Activated CD8-positive, alpha-beta memory T cell treated with anti-CD3 and anti-CD28 coated beads, Interleukin-2, amount 50 U/mL, for 4 hours (primary cell): ENCODE data around the gene MSH3.

Experiments
- DNase-seq: peaks from one replicate; pipeline ENCODE4 v3.0.0-alpha.2; 2020

Gene MSH3

DNA sequence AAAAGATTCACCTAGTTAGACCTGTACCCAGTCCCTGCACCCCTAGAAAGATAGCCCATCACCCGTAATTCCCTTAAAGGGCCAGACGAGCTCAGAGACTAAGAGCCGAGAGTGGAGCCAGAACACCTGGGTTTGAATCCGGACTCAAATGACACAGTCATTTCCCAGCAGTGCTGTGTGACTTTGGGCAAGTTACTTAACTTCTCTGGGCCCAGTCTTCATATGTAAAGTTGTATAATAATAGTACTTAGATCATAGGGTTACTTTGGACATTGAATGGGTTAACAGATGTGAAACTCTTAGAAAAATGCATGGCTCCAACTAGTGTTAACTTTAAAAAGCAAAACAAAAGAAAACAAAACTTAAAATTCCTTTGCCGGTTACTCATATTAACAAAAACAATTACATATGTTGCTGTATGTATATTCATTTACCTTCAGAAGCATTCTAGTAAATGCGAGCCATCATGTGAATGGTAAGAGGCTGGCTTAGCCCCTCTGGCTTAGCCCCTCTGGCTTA, 265.3 kb downstream of the MSH3 start:
- DNase-seq = no peak

DNA sequence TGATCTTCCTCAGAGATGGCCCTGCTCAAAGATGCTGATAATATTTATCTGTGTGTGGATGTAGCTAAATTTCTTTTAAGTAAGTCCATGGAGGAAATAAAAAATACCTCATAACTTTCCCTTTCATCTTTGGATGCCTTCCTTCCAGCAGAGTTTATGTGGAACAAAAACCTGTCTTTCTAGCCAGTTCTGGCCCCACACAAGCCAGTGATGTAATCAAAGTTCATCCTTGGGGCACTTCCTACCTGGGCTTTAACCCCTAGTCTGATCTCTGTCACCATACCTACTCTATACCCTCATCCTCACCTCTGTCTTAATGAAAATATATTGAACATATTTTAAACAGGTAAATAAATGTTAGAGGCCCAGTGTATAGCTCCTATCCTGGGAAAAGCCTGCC, 265.9 kb downstream of the MSH3 start:
- no peak for DNase-seq

DNA sequence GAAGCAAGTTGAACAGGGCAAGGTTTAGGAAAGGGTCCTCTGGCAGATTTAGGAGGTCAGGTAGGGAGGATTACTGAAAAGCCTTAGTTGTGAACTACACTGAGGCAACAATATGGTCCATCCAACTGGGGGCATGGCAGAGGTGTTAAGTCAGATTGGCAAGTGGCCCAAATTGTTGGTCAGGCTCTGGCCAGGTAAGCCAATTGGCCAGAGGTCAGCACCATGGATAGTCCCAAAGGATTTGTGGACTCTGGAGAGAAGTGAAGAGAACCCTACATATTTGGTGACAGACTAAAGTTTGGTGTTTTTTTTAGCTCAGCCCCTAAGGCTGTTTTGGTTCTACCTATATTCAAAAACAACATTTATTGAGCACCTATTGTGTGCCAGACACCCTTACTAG, 266.6 kb downstream of the MSH3 start:
- no peak for DNase-seq

DNA sequence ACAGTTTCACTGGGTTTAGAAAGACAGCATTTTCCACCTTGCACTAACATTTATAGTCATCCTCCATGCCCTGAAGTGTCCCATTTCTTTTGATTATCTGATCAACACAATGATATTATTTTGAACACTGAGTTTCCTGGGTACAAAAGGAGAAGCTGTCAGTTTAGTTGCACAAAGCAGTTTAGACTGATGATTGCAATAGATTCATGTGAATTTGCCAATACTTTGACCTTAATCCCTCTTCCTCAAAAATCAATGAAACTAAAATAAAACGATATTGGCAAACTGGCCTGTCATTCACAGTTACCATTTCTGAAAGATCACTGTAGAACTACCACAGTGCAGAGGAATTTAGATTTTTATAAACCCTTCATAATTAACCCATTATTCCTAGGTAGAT, 271.5 kb downstream of the MSH3 start:
- DNase-seq = no peak
